ENCODE measurements around the gene FILIP1. TPM values are rescaled to one million over a fixed set of nuclear protein-coding genes. Genes with fewer than 3 reads are reported as not detected.

FILIP1 gene
- total RNA-seq, 1 experiment from 2014 or later, result 2.4 TPM

DNA sequence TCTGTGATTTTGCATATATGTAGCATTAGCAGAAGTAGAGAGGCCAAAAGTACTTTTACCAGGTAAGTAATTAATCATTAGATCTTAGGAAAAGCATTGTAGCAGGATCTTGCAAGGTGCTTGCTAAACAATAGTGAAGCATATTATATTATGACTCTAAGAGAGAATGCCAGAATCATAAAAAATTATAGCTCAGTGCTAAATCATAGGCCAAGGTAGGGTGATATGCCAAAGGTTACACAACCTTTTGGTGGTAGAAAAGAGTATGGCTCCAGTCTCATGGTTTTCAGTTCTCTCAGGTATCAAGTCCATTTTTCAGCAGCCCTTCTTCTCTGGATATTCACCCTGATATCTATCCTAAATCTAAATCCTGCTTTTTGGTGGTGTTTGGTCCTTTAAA lies 192.1 kb downstream of the FILIP1 start:
- no peak for DNase-seq (ENCODE audit: low read depth in 1 of 2, low spot score in 2 of 2)
- Histone ChIP-seq H3K27ac (no peak overlapping the region), H3K36me3 (no peaks in the 10 kb centered on the region), H3K4me3 (no peak overlapping the region), H3K9me3 (replicated peaks) (no peaks in the 10 kb centered on the region), H3K4me1 (replicated peaks) (peaks cover 7% of the 10 kb centered on the region), H3K27me3 (replicated peaks) (no peaks in the 10 kb centered on the region)

DNA sequence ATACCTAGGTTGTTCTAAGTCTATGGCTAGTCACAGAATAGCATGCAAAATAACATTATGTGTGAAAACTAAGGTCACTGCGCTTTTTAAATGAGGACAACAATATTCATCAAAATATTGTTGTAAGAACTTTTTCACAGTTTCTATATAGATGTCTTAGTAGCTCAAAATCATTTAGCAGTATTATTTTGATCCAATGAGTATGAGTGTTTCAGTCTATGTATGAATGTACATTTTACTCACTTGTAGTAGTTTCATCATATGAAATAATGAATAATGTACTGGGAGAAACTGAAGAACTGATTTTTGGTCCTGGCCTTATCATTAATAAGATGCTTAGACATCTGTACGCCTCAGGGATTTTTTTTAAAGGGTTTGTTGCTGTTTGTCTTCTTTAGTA lies 192.5 kb downstream of the FILIP1 start:
- no peak overlapping the region for H3K4me3 ChIP-seq
- H3K9me3 ChIP-seq (replicated peaks), result no peaks in the 10 kb centered on the region
- DNase-seq (ENCODE audit: low read depth in 1 of 2, low spot score in 2 of 2), result no peak
- peaks cover 4% of the 10 kb centered on the region for H3K4me1 ChIP-seq (replicated peaks)
- no peaks in the 10 kb centered on the region for H3K27me3 ChIP-seq (replicated peaks)
- no peak overlapping the region for H3K27ac ChIP-seq
- H3K36me3 ChIP-seq, result no peaks in the 10 kb centered on the region

DNA sequence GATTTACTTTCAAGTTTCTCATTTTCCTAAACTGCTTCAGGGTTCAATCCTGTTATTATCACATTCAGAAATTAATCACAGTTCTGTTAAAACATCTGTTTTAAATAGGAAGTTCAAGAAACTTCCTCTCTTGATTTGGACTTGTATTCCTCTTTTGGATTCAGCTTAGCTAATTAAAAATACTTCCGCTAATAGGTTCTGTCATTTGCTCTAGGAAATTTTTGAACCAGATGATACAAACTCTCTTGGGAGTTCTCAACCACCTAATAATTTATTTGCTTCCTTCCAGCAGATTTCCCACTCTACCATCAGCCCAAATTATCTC lies 193.1 kb downstream of the FILIP1 start:
- Histone ChIP-seq H3K9me3 (replicated peaks) (no peaks in the 10 kb centered on the region), H3K27ac (no peak overlapping the region), H3K4me1 (replicated peaks) (no peaks in the 10 kb centered on the region), H3K4me3 (no peak overlapping the region), H3K36me3 (no peaks in the 10 kb centered on the region), H3K27me3 (replicated peaks) (no peaks in the 10 kb centered on the region)
- no peak for DNase-seq (ENCODE audit: low read depth in 1 of 2, low spot score in 2 of 2)

DNA sequence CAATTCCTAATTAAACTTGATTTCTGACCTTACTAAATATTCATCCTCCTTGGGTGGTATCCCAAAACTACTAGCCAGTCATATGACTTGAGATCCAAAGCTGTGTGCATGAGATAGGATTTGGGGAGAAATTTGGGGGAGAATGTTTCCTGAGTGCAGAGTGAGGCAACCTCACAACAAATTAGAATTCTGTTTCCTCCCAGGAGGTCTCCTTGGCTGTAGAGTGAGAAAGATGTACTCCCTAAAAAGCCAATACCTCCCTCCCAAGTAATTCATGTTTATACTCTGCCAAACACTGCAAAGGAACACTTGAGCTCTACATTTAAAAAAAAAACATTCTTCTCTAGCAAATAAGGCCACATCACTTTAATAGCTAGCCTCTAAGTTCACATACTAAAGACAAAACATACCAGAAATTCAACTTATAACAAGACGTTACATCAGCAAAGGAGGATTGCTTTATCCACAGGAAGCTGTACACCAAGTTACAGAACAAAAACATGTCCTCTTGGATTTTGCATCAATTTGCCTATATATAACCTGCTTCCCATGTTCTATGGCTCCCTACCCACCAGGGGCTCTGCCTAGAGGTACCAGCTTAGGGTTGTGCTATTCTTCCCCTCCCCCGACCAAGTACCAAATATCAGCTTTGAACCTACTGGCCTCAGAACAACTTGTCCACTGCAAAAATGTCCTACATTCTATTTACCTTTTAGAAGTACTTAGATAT lies 193.6 kb downstream of the FILIP1 start:
- Histone ChIP-seq H3K4me1 (replicated peaks) (no peaks in the 10 kb centered on the region), H3K27ac (no peak overlapping the region), H3K27me3 (replicated peaks) (no peaks in the 10 kb centered on the region), H3K9me3 (replicated peaks) (no peaks in the 10 kb centered on the region), H3K4me3 (no peak overlapping the region), H3K36me3 (no peaks in the 10 kb centered on the region)
- no peak for DNase-seq (ENCODE audit: low read depth in 1 of 2, low spot score in 2 of 2)

DNA sequence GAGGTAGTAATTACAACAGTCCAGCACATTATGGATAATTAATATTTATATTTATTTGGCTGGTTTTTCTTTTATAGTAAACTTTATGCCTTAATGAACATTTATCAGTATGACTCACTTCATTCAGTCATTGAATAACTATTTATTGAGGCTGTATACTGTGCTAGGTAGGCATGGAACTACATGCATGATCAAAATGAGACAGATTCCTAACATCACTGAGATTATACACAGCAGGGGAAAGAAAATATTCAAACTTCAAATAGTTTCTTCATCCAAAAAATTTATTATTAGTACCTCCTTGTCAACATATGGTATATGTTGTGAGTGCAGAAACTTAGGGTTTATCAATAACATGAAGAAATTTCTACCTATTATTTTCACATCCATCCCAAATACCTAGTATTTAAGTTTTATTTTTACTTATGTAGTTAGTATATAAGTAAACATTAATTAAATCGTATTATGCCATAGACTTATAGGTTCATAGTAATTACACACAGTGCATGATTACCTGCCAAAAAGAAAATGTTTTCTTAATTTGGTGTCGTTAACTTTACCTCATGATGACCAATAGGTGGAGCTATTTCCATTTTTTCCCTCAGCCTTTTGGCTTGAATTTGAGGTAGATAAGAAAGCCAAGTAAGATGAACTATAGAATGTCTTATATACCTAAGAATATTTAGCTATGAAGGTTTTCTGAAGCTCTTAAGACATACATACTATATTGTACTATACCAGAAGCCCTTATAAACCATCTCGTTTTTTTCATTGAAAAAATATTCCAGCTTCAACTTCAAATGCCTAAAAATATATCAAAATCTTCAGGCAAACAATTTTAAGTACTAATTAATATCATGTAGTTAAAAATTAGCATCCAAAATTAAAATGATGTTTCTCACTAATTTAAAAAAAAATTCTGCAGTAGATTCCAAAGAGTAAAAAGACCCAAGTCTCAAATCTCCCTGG lies 196.5 kb downstream of the FILIP1 start:
- DNase-seq (ENCODE audit: low read depth in 1 of 2, low spot score in 2 of 2), result no peak
- no peaks in the 10 kb centered on the region for H3K4me1 ChIP-seq (replicated peaks)
- no peak overlapping the region for H3K4me3 ChIP-seq
- no peaks in the 10 kb centered on the region for H3K36me3 ChIP-seq
- H3K9me3 ChIP-seq (replicated peaks), result no peaks in the 10 kb centered on the region
- no peak overlapping the region for H3K27ac ChIP-seq
- H3K27me3 ChIP-seq (replicated peaks), result no peaks in the 10 kb centered on the region

DNA sequence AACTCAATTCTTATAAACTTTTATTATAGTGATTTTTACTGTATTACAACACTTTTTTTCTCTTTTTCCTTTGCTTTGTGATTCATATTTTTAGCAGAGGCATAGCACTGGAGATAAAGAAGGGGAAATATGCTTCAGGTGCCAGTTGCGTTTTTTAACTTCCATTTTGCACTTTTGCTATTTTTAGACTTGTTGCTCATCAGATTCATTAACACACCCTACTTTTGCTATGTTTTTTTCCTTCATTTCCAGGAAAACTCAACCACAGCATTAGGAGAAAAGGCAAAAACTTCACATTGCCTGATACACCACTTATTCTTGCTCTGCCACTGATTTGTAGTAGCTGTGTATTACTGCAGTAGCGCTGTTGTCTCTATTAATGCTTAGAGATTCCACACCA lies 201.0 kb downstream of the FILIP1 start:
- Histone ChIP-seq H3K4me1 (replicated peaks) (no peaks in the 10 kb centered on the region), H3K36me3 (no peaks in the 10 kb centered on the region), H3K27ac (no peak overlapping the region), H3K9me3 (replicated peaks) (no peaks in the 10 kb centered on the region), H3K27me3 (replicated peaks) (no peaks in the 10 kb centered on the region), H3K4me3 (no peak overlapping the region)
- DNase-seq (ENCODE audit: low read depth in 1 of 2, low spot score in 2 of 2), result no peak

DNA sequence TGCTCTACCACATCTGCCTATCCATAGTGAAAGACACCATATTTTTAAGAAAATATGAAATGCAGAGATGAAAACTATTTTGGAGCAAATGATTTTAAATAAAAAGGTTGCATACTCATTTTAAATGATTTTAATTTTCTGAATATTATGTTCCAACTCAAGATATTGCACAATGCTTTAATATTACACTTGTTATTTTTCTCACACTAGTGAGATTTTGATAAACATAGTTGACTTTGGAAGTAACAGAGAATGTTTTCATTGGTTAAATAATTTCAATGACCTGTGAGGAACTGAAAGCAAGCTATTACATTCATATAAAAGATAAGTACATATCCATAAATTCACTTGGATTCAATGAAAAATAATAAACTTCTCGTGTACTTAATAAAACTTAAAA lies 201.9 kb downstream of the FILIP1 start:
- no peak overlapping the region for H3K4me3 ChIP-seq
- H3K27ac ChIP-seq, result no peak overlapping the region
- no peaks in the 10 kb centered on the region for H3K36me3 ChIP-seq
- no peak for DNase-seq (ENCODE audit: low read depth in 1 of 2, low spot score in 2 of 2)
- no peaks in the 10 kb centered on the region for H3K9me3 ChIP-seq (replicated peaks)
- no peaks in the 10 kb centered on the region for H3K27me3 ChIP-seq (replicated peaks)
- H3K4me1 ChIP-seq (replicated peaks), result no peaks in the 10 kb centered on the region

DNA sequence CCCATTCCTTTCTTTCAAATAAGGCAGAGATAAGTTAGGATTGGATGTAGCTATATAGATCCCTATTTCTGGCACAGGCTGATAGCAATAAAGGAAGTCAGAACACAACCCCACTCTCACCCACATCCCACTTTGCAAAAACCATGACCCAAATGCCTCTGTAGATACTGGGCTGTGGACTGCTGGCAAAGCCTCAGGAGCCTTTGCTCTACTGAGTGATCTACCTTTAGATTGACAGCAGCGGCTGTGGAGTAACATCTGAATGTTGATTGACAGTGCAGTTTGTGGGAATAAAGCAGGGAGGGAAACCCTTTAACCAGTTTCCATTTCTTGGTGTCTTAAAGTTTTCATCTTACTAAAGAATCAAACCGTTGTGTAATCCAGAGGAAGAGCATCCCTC lies 202.3 kb downstream of the FILIP1 start:
- H3K4me1 ChIP-seq (replicated peaks), result no peaks in the 10 kb centered on the region
- no peak overlapping the region for H3K27ac ChIP-seq
- no peaks in the 10 kb centered on the region for H3K9me3 ChIP-seq (replicated peaks)
- no peaks in the 10 kb centered on the region for H3K27me3 ChIP-seq (replicated peaks)
- H3K4me3 ChIP-seq, result no peak overlapping the region
- DNase-seq (ENCODE audit: low read depth in 1 of 2, low spot score in 2 of 2), result no peak
- no peaks in the 10 kb centered on the region for H3K36me3 ChIP-seq

DNA sequence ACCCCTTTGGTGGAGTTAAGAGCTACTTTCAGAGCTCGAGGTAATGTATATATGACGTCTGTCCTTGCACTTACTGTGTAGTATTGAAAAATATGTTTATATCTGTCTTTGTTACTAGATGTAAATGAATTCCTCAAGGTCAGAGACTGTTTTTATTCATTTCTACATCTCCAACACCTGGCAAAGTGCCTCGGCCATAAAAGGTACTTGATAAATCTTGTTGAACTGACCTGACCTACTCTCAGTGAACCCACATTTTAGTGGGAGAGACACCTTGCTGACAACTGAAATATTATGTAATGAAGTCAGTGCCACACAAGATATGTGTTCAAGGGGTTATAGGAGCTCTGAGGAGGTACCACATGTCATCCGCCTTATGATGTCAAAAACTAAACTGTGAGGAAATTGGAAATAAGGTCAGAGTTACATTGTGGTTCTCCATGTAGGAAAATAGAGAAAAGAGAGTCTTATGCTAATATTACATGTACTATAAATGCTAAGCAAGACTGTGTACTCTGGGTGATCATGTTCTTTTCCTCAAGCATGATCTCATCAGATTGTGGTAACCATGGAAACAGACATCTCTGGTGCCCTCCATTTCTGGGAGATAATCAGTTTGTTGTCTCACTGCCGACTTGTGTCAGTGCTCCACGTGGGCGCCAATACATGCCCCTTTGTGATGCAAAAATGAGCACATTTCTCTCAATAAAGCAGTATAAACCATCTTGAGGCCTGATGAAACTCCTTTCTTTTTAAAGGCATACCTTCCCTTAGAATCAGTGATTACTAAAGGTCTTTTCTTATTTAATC lies 203.3 kb downstream of the FILIP1 start:
- DNase-seq (ENCODE audit: low read depth in 1 of 2, low spot score in 2 of 2), result no peak
- H3K27ac ChIP-seq, result no peak overlapping the region
- H3K4me1 ChIP-seq (replicated peaks), result no peaks in the 10 kb centered on the region
- H3K9me3 ChIP-seq (replicated peaks), result no peaks in the 10 kb centered on the region
- H3K4me3 ChIP-seq, result no peak overlapping the region
- H3K36me3 ChIP-seq, result no peaks in the 10 kb centered on the region
- H3K27me3 ChIP-seq (replicated peaks), result no peaks in the 10 kb centered on the region

DNA sequence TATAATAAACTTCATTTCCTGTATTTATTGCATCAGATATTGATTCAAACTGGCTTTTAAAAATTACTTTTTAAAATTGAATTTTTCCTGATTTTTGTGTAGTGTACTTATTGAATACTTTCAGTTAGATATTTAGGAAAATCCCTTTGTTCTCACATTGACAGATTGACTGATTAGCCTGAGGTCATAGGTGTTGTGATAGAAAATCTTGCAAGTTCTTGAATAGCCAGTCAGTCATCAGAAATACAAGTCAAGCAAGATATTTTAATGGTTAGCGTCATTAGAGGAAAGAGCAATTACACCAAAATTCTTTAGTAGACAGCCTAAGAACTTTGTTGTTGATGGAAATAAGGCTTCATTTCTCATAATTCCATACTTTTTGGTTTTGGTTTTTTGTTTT lies 205.6 kb downstream of the FILIP1 start:
- DNase-seq (ENCODE audit: low read depth in 1 of 2, low spot score in 2 of 2), result no peak
- Histone ChIP-seq H3K4me3 (no peak overlapping the region), H3K4me1 (replicated peaks) (no peaks in the 10 kb centered on the region), H3K27ac (no peak overlapping the region), H3K36me3 (peaks cover 4% of the 10 kb centered on the region), H3K9me3 (replicated peaks) (no peaks in the 10 kb centered on the region), H3K27me3 (replicated peaks) (no peaks in the 10 kb centered on the region)

DNA sequence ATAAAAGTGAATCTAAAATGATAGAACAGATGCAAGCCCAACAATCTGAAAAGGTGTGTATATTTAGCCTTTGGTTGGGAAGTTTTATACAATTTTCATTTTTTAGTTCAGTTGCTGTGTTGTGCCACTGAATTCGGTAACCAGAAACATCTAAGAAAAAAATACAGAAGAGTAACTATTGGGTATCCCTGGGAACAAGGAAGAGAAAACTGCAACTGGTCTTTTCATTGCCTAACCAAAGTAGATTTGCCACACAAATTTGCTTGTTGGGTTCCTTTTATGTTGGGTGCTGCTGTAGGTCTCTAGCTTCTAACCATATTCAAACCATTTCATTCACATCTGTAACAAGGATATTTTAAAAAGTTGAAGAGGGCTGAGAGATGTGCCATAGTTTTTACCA lies 206.2 kb downstream of the FILIP1 start:
- Histone ChIP-seq H3K27ac (no peak overlapping the region), H3K4me1 (replicated peaks) (no peaks in the 10 kb centered on the region; the same call in 1 of the 2 replicates), H3K9me3 (replicated peaks) (no peaks in the 10 kb centered on the region), H3K36me3 (peaks cover 4% of the 10 kb centered on the region), H3K27me3 (replicated peaks) (no peaks in the 10 kb centered on the region), H3K4me3 (no peak overlapping the region)
- no peak for DNase-seq (ENCODE audit: low read depth in 1 of 2, low spot score in 2 of 2)

DNA sequence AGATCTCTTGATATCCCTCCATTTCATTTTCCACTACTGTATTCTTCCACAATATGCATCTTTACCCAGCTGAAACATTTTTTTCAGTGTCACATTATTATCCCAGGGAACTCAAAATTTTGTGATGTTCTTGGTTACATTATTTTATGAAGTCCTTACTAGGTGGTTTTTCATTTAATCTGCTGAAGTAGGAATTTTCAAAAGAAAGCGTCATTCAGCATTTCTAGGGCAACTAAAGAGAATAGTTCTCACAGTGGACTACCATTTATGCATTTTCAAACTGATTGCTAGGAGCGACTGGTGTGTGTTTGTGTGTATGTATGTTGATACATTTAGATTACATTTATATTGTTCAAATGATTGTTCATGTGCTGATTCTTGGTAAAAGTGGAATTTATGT lies 206.6 kb downstream of the FILIP1 start:
- peaks cover 2% of the 10 kb centered on the region for H3K4me1 ChIP-seq (replicated peaks)
- no peak overlapping the region for H3K27ac ChIP-seq
- no peak for DNase-seq (ENCODE audit: low read depth in 1 of 2, low spot score in 2 of 2)
- H3K27me3 ChIP-seq (replicated peaks), result no peaks in the 10 kb centered on the region
- H3K4me3 ChIP-seq, result no peak overlapping the region
- H3K36me3 ChIP-seq, result peaks cover 4% of the 10 kb centered on the region
- H3K9me3 ChIP-seq (replicated peaks), result no peaks in the 10 kb centered on the region

DNA sequence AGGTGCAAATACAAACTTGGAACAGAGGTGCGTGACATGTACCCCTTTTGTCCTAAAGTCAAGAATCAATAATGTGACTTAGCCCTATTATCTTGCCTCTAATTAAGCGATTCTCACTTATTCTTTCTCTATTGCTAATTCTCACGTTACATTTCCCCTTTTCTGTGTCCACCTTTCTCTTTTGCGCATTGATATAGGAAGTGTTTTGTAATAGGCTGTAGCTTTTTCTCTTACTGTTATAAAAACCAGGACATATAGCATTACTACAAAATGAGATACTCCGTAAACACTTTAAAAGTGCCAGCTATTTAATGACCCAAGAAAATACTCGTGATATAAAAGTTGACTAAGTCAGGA lies 208.3 kb downstream of the FILIP1 start:
- H3K36me3 ChIP-seq, result peaks cover 5% of the 10 kb centered on the region
- no peaks in the 10 kb centered on the region for H3K9me3 ChIP-seq (replicated peaks)
- H3K4me1 ChIP-seq (replicated peaks), result peaks cover 9% of the 10 kb centered on the region
- H3K4me3 ChIP-seq, result peak overlapping the region; percentile 68
- H3K27ac ChIP-seq, result peak overlapping the region; percentile 7; the same call in 1 of the 2 replicates
- no peaks in the 10 kb centered on the region for H3K27me3 ChIP-seq (replicated peaks)
- DNase-seq (ENCODE audit: low read depth in 1 of 2, low spot score in 2 of 2), result no peak

Data from SJSA1 (cell line).